HepG2 (cell line): ENCODE data around the gene CBFA2T2. TPM values are rescaled to one million over a fixed set of nuclear protein-coding genes. Genes with fewer than 3 reads are reported as not detected.

Experiments
- ATAC-seq: fragments of 200-7000 bp; cut with Tn5 transposase; 3 replicates; pipeline ENCODE4 v1.9.1; 2020; ENCODE audit warnings: mild to moderate bottlenecking, moderate library complexity
- BruUV-seq: library from RNA; stranded (reverse); fragments of 400-500 nt; replicated peaks from 2 replicates; lab custom pipeline; 2021; lab: Mats Ljungman, UMichigan
- CTCF ChIA-PET: fragments of 300-600 bp; formaldehyde crosslinking; extraction: SDS; loops from one replicate; lab custom pipeline; 2021; ENCODE audit warnings: low total read pairs, inconsistent platforms, low intra/inter-chr PET ratio; lab: Yijun Ruan, JAX
- POLR2A ChIA-PET: fragments of 350-600 bp; sonication (Branson Sonifier 250); formaldehyde crosslinking; loops from one replicate; lab custom pipeline; 2020; ENCODE audit warnings: antibody characterized with exemption, inconsistent platforms; lab: Yijun Ruan, JAX
- DNase-seq: peaks from one replicate; pipeline ENCODE4 v3.0.0-alpha.2; 2015; ENCODE audit warnings: low spot score
- FAIRE-seq: peaks from 3 replicates; lab custom pipeline; 2011; peaks lifted over from hg19 to GRCh38; lab: Jason Lieb, UNC
- H2AFZ ChIP-seq: one replicate; pipeline ENCODE4 v1.6.1; 2011; ENCODE audit warnings: low read length, inconsistent platforms
- H3K27ac ChIP-seq: fragments of 300-600 bp; 3 replicates; pipeline ENCODE4 v1.8.0; 2011; ENCODE audit warnings: mixed run types, mild to moderate bottlenecking, mixed read lengths, low read length, inconsistent platforms; ENCODE audit not compliant: insufficient read depth; ENCODE audit errors: extremely low read length
- H3K27me3 ChIP-seq, 2 experiments: fragments of 200-600 bp in 1 of 2; 2 replicates in 1 of 2; 3 replicates in 1 of 2; pipeline versions ENCODE4 v1.6.0 to v1.8.0; 2011; ENCODE audit warnings: low read length in 2 of 2, mild to moderate bottlenecking in 2 of 2, moderate library complexity in 2 of 2, inconsistent platforms in 1 of 2; ENCODE audit not compliant: insufficient read depth in 2 of 2, control insufficient read depth in 1 of 2
- H3K36me3 ChIP-seq, 2 experiments: fragments of 200-600 bp in 1 of 2; replicated peaks in 1 of 2; 2 replicates in 1 of 2; 3 replicates in 1 of 2; pipeline versions ENCODE4 v1.5.1 to v1.8.0; 2011; ENCODE audit warnings: low read length in 2 of 2, inconsistent platforms in 1 of 2; ENCODE audit not compliant: insufficient read depth in 2 of 2, control insufficient read depth in 1 of 2
- H3K4me1 ChIP-seq: 2 replicates; pipeline ENCODE4 v1.5.1; 2012; ENCODE audit warnings: low read length, inconsistent platforms; ENCODE audit not compliant: insufficient read depth
- H3K4me2 ChIP-seq: 2 replicates; pipeline ENCODE4 v1.6.0; 2011; ENCODE audit warnings: low read depth, low read length, inconsistent platforms
- H3K4me3 ChIP-seq, 3 experiments: fragments of 200-600 bp in 1 of 3; sonication (generic), shearing (Covaris generic) in 1 of 3; replicated peaks in 1 of 3; 2 replicates each; pipeline ENCODE4 v1.5.1; 2011 to 2016; ENCODE audit warnings: low read length in 3 of 3, inconsistent platforms in 2 of 3, low read depth in 2 of 3, mild to moderate bottlenecking in 2 of 3, control low read depth in 1 of 3, mixed read lengths in 1 of 3; ENCODE audit not compliant: insufficient read depth in 1 of 3
- H3K79me2 ChIP-seq: one replicate; pipeline ENCODE4 v1.6.1; 2011; ENCODE audit warnings: low read length, inconsistent platforms; ENCODE audit not compliant: insufficient read depth
- H3K9ac ChIP-seq: 2 replicates; pipeline ENCODE4 v1.6.0; 2011; ENCODE audit warnings: mild to moderate bottlenecking, low read depth, low read length, inconsistent platforms; ENCODE audit not compliant: insufficient read depth
- H3K9me3 ChIP-seq: 2 replicates; pipeline ENCODE4 v1.5.1; 2012; ENCODE audit warnings: mild to moderate bottlenecking, low read length
- H4K20me1 ChIP-seq: 2 replicates; pipeline ENCODE4 v1.6.0; 2011; ENCODE audit warnings: inconsistent platforms, mild to moderate bottlenecking, low read length, moderate library complexity; ENCODE audit not compliant: insufficient read depth
- ARID2 ChIP-seq: sonication (generic); formaldehyde crosslinking; IDR thresholded peaks from 2 replicates; pipeline ENCODE4 v1.8.1; 2022; ENCODE audit warnings: mild to moderate bottlenecking, missing genetic modification reagents, borderline replicate concordance
- ARNTL ChIP-seq: sonication (generic); formaldehyde crosslinking; IDR thresholded peaks from 2 replicates; pipeline ENCODE4 v1.4.0; 2020; ENCODE audit warnings: mild to moderate bottlenecking, missing genetic modification reagents
- CENPT ChIP-seq: sonication (generic); formaldehyde crosslinking; IDR thresholded peaks from 2 replicates; pipeline ENCODE4 v1.8.0; 2022; ENCODE audit warnings: low read depth, mild to moderate bottlenecking, moderate library complexity, missing genetic modification reagents
- CHCHD3 ChIP-seq: sonication (generic); formaldehyde crosslinking; IDR thresholded peaks from 2 replicates; pipeline ENCODE4 v1.8.0; 2022; ENCODE audit warnings: mild to moderate bottlenecking, missing genetic modification reagents, moderate library complexity
- NFKB2 ChIP-seq: sonication (generic); formaldehyde crosslinking; IDR thresholded peaks from 2 replicates; pipeline ENCODE4 v1.4.0; 2020; ENCODE audit warnings: missing genetic modification reagents, borderline replicate concordance
- PHB2 ChIP-seq: fragments of 450-650 bp; IDR thresholded peaks from 2 replicates; pipeline ENCODE4 v1.6.1; 2018; ENCODE audit not compliant: partially characterized antibody
- ZFP36 ChIP-seq: fragments of 150-350 bp; IDR thresholded peaks from 2 replicates; pipeline ENCODE4 v1.6.1; 2018; ENCODE audit warnings: borderline replicate concordance, low read length, low read depth; ENCODE audit not compliant: partially characterized antibody
- WGBS: methylation state at CpG from one replicate; pipeline ENCODE4 v1.1.6; 2017; ENCODE audit warnings: low lambda C conversion rate; 5-methylcytosine and 5-hydroxymethylcytosine counted together
- in situ Hi-C: cut with HindIII; loops from 2 replicates; pipeline ENCODE4 v1.10.0; 2017; ENCODE audit warnings: low pct_unique_long_range_greater_than_20kb; ENCODE audit not compliant: extremely low pct_ligation_motif_present
- intact Hi-C: fragments of 100-400 bp; cut with micrococcal nuclease; formaldehyde crosslinking; loops from one replicate; pipeline ENCODE4 v1.10.0; 2022; ENCODE audit not compliant: unreplicated experiment
- polyA plus RNA-seq, 8 experiments: library from polyadenylated mRNA; depleted of rRNA in 3 of 8; stranded (reverse) in 7 of 8; unstranded in 1 of 8; fragments of >200 nt; fragmentation: Illumina TruSeq in 4 of 8; extraction: Trizol in 4 of 8; gene quantifications; 2 replicates each; pipeline versions ENCODE4 v1.2.1 to v1.2.3, GENCODE V29; 2011 to 2016; ENCODE audit warnings: low read depth in 4 of 8, missing spikeins in 1 of 8, mixed read lengths in 1 of 8; ENCODE audit not compliant: insufficient read depth in 1 of 8
- total RNA-seq, 5 experiments: library from RNA; depleted of rRNA; stranded (reverse); fragments of >200 nt; fragmentation: Illumina TruSeq; extraction: Trizol; gene quantifications; 2 replicates each; pipeline ENCODE4 v1.2.3, GENCODE V29; 2016; ENCODE audit warnings: low read depth in 1 of 5
- TF ChIP-seq, protein P1 (sequence below): sonication (generic); formaldehyde crosslinking; IDR thresholded peaks from 2 replicates; pipeline ENCODE4 v1.4.0; 2020; ENCODE audit warnings: missing genetic modification reagents
- TF ChIP-seq, protein P2 (sequence below): sonication (generic); formaldehyde crosslinking; IDR thresholded peaks from 2 replicates; pipeline ENCODE4 v1.5.0; 2020; ENCODE audit warnings: missing genetic modification reagents
- TF ChIP-seq, protein P3 (sequence below): sonication (generic); formaldehyde crosslinking; conservative IDR thresholded peaks from 2 replicates; pipeline ENCODE4 v1.8.1; 2023; ENCODE audit warnings: missing genetic modification reagents
- TF ChIP-seq, protein P4 (sequence below): sonication (generic); formaldehyde crosslinking; IDR thresholded peaks from 2 replicates; pipeline ENCODE4 v1.4.0; 2020; ENCODE audit warnings: missing genetic modification reagents, borderline replicate concordance

CBFA2T2 gene
- total and polyA plus RNA-seq, 2 of the 13 experiments (the other 11 are each of a cell fraction or from before 2014, with no cell fraction given): 6.3 to 21.2 TPM

DNA sequence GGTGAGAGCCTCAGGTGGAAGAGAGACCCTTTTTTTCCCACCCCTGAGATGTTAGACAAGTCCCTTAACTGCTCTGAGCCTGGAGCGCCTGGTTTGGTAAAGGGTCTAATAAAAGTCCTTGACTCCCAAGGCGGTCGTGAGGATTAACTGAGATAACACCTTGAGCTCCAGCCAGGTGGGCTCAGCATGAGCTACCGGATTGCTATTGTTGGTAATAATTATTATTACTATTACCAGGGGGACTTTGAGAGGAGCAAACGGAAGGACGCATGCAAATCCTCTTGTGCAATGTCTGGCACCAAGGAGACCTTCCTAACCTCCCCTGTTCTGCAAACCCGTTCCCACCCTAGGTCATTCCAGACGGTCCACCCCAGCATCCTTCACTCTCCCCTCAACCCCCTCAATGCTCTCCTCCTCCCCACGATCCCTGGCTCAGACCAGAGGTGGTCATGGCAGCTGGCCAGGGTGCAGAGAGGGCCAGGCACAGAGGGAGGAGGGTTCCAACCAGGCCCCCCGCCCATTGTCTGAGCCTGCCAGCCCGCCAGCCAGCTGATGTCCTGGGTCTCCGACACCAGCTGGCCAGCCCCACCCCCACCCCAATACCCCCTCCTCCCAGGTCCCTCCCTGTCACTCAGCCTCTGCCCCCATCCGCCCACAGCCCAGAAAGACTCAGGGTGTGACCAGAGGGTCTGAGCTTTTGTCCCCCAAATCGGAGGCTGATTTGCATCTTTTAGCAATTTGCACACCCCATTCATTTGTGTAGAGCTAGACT lies 14.3 kb upstream of the CBFA2T2 start (continued):
- no peak for TF ChIP-seq CHCHD3
- TF ChIP-seq, protein P1, sequence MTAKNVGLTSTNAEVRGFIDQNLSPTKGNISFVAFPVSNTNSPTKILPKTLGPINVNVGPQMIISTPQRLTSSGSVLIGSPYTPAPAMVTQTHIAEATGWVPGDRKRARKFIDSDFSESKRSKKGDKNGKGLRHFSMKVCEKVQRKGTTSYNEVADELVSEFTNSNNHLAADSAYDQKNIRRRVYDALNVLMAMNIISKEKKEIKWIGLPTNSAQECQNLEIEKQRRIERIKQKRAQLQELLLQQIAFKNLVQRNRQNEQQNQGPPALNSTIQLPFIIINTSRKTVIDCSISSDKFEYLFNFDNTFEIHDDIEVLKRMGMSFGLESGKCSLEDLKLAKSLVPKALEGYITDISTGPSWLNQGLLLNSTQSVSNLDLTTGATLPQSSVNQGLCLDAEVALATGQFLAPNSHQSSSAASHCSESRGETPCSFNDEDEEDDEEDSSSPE (CRISPR knock-in tag): no peak

DNA sequence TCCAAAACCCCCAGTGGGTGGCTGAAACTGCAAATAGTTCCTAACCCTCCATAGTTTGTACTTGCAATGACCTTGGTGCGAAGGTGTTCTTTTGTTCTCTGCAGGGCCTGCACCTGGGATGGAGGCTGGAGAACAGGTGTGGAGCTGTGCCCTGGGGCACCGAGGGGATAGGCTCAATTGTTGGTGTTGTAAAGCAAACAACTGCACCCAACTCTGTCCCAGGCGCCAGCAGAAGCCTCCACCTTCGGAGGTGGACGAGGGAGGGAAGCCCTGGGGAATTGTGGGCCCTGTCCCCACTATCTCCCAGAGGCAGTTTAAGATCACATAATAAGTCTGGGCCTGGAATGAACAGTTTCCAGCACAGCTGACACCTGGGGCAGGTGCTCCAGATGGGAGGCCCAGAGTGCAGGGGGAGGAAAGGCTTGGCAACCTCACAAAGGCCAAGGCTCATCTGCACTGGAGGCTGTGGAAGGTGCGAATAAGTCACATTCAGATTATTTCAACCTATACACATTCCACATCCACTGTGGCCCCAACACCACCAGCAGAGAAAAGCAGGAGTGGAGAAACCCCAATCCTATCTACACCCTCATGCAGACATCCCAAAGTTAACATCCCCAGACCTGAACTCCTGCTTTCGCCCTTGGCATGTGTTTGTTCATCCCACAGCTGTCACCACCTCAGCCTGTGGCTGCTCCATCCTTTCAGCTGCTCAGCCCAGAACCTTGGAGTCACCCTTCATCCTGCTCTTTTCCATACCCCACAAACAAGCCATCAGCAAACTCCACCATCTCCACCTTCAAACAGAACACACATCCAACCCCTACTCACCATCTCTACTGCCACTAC lies 12.3 kb upstream of the CBFA2T2 start:
- peak overlapping the region; percentile 20; the same call in 1 of the 2 replicates for H3K4me2 ChIP-seq
- ATAC-seq (no peak), FAIRE-seq (no peak), DNase-seq (no peak)
- 15% methylated on average over 7 of the region's 7 CpGs for WGBS
- H3K9ac ChIP-seq: no peak overlapping the region
- H3K9me3 ChIP-seq: no peaks in the 10 kb centered on the region
- no peak overlapping the region for H2AFZ ChIP-seq
- BruUV-seq: no TSS peak
- CTCF ChIA-PET: no interaction called here
- H3K36me3 ChIP-seq: no peaks in the 10 kb centered on the region
- H3K79me2 ChIP-seq: no peaks in the 10 kb centered on the region
- no peak overlapping the region for H3K27ac ChIP-seq
- H3K4me3 ChIP-seq: no peak overlapping the region; a peak in 1 of 6 replicates
- peaks cover 2 to 29% of the 10 kb centered on the region in 2 experiments for H3K27me3 ChIP-seq
- peaks cover 54% of the 10 kb centered on the region for H3K4me1 ChIP-seq
- intact Hi-C loops: no loop called here
- POLR2A ChIA-PET: interaction anchor here (2.4 kb wide), 1 partner anchor 12 kb away, joined by 8 read pairs; the partner anchor contains the start of gene CBFA2T2
- no peaks in the 10 kb centered on the region for H4K20me1 ChIP-seq
- in situ Hi-C loops: no loop called here
- TF ChIP-seq CENPT (CRISPR knock-in tag) (no peak), ZFP36 (no peak), ARNTL (no peak), ARID2 (no peak), PHB2 (no peak), NFKB2 (CRISPR knock-in tag) (peak; percentile 55; the same call in 1 of the 2 replicates)
- TF ChIP-seq, protein P2, sequence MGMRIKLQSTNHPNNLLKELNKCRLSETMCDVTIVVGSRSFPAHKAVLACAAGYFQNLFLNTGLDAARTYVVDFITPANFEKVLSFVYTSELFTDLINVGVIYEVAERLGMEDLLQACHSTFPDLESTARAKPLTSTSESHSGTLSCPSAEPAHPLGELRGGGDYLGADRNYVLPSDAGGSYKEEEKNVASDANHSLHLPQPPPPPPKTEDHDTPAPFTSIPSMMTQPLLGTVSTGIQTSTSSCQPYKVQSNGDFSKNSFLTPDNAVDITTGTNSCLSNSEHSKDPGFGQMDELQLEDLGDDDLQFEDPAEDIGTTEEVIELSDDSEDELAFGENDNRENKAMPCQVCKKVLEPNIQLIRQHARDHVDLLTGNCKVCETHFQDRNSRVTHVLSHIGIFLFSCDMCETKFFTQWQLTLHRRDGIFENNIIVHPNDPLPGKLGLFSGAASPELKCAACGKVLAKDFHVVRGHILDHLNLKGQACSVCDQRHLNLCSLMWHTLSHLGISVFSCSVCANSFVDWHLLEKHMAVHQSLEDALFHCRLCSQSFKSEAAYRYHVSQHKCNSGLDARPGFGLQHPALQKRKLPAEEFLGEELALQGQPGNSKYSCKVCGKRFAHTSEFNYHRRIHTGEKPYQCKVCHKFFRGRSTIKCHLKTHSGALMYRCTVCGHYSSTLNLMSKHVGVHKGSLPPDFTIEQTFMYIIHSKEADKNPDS (CRISPR knock-in tag): 0 out of 2 replicates have a peak, but pooled peaks have one; percentile 34
- TF ChIP-seq, protein P3, sequence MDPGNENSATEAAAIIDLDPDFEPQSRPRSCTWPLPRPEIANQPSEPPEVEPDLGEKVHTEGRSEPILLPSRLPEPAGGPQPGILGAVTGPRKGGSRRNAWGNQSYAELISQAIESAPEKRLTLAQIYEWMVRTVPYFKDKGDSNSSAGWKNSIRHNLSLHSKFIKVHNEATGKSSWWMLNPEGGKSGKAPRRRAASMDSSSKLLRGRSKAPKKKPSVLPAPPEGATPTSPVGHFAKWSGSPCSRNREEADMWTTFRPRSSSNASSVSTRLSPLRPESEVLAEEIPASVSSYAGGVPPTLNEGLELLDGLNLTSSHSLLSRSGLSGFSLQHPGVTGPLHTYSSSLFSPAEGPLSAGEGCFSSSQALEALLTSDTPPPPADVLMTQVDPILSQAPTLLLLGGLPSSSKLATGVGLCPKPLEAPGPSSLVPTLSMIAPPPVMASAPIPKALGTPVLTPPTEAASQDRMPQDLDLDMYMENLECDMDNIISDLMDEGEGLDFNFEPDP (CRISPR knock-in tag): 0 out of 2 replicates have a peak, but pooled peaks have one; percentile 71
- TF ChIP-seq, protein P4, sequence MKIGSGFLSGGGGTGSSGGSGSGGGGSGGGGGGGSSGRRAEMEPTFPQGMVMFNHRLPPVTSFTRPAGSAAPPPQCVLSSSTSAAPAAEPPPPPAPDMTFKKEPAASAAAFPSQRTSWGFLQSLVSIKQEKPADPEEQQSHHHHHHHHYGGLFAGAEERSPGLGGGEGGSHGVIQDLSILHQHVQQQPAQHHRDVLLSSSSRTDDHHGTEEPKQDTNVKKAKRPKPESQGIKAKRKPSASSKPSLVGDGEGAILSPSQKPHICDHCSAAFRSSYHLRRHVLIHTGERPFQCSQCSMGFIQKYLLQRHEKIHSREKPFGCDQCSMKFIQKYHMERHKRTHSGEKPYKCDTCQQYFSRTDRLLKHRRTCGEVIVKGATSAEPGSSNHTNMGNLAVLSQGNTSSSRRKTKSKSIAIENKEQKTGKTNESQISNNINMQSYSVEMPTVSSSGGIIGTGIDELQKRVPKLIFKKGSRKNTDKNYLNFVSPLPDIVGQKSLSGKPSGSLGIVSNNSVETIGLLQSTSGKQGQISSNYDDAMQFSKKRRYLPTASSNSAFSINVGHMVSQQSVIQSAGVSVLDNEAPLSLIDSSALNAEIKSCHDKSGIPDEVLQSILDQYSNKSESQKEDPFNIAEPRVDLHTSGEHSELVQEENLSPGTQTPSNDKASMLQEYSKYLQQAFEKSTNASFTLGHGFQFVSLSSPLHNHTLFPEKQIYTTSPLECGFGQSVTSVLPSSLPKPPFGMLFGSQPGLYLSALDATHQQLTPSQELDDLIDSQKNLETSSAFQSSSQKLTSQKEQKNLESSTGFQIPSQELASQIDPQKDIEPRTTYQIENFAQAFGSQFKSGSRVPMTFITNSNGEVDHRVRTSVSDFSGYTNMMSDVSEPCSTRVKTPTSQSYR (CRISPR knock-in tag): 0 out of 2 replicates have a peak, but pooled peaks have one; percentile 15
